Parathyroid adenoma (tissue), 2 donors: ENCODE measurements around the gene SLC41A3.

Experiments used
- H2AFZ ChIP-seq: fragments of 300-600 bp; sonication (generic); one replicate; pipeline ENCODE4 v1.7.0; 2017; ENCODE audit warnings: antibody characterized with exemption, mild to moderate bottlenecking
- H3K27ac ChIP-seq: fragments of 300-600 bp; sonication (generic); one replicate; pipeline ENCODE4 v1.7.0; 2017
- H3K27me3 ChIP-seq: fragments of 300-600 bp; sonication (generic); one replicate; pipeline ENCODE4 v1.7.0; 2017; ENCODE audit warnings: low read length; ENCODE audit not compliant: control insufficient read depth, insufficient read depth
- H3K36me3 ChIP-seq: fragments of 300-600 bp; sonication (generic); one replicate; pipeline ENCODE4 v1.7.0; 2017; ENCODE audit warnings: low read length; ENCODE audit not compliant: control insufficient read depth, insufficient read depth
- H3K4me1 ChIP-seq: fragments of 300-600 bp; sonication (generic); one replicate; pipeline ENCODE4 v1.7.0; 2017; ENCODE audit warnings: control low read depth
- H3K4me2 ChIP-seq: fragments of 300-600 bp; sonication (generic); one replicate; pipeline ENCODE4 v1.7.0; 2017; ENCODE audit warnings: low read length
- H3K4me3 ChIP-seq: fragments of 300-600 bp; sonication (generic); one replicate; pipeline ENCODE4 v1.7.0; 2017; ENCODE audit warnings: low read depth, low read length
- H3K79me2 ChIP-seq: fragments of 300-600 bp; sonication (generic); one replicate; pipeline ENCODE4 v1.7.0; 2017; ENCODE audit warnings: control low read depth
- H3K9ac ChIP-seq: fragments of 300-600 bp; sonication (generic); one replicate; pipeline ENCODE4 v1.7.0; 2017; ENCODE audit warnings: mild to moderate bottlenecking
- H3K9me3 ChIP-seq: fragments of 300-600 bp; sonication (generic); one replicate; pipeline ENCODE4 v1.7.0; 2017; ENCODE audit warnings: low read length; ENCODE audit not compliant: control insufficient read depth
- CTCF ChIP-seq: fragments of 300-600 bp; sonication (generic); IDR thresholded peaks from one replicate; pipeline ENCODE4 v1.7.0; 2017; ENCODE audit warnings: antibody characterized with exemption, mild to moderate bottlenecking
- donor health status: primary hyperparathyroidism.

The SLC41A3 gene

GRCh38 chr3:126127904-126128303 lies 44.0 kb upstream of the SLC41A3 start:
- H3K4me2 ChIP-seq: no peak overlapping the region
- no peaks in the 10 kb centered on the region for H3K79me2 ChIP-seq
- H3K9me3 ChIP-seq: no peaks in the 10 kb centered on the region
- H2AFZ ChIP-seq: no peak overlapping the region
- no peaks in the 10 kb centered on the region for H3K27me3 ChIP-seq
- no peak overlapping the region for H3K9ac ChIP-seq
- no peak overlapping the region for H3K27ac ChIP-seq
- TF ChIP-seq CTCF: no peak
- H3K36me3 ChIP-seq: no peaks in the 10 kb centered on the region
- H3K4me3 ChIP-seq: no peak overlapping the region
- H3K4me1 ChIP-seq: no peaks in the 10 kb centered on the region

GRCh38 chr3:126127452-126127851 lies 43.5 kb upstream of the SLC41A3 start:
- H3K4me1 ChIP-seq: no peaks in the 10 kb centered on the region
- H3K9ac ChIP-seq: no peak overlapping the region
- no peaks in the 10 kb centered on the region for H3K27me3 ChIP-seq
- no peaks in the 10 kb centered on the region for H3K9me3 ChIP-seq
- H3K79me2 ChIP-seq: no peaks in the 10 kb centered on the region
- no peaks in the 10 kb centered on the region for H3K36me3 ChIP-seq
- TF ChIP-seq CTCF: no peak
- no peak overlapping the region for H3K4me3 ChIP-seq
- no peak overlapping the region for H3K4me2 ChIP-seq
- no peak overlapping the region for H2AFZ ChIP-seq
- H3K27ac ChIP-seq: no peak overlapping the region

- H2AFZ ChIP-seq: no peak overlapping the region
- TF ChIP-seq CTCF: no peak
- H3K9ac ChIP-seq: no peak overlapping the region
- no peaks in the 10 kb centered on the region for H3K27me3 ChIP-seq
- no peak overlapping the region for H3K4me2 ChIP-seq
- no peak overlapping the region for H3K4me3 ChIP-seq
- H3K9me3 ChIP-seq: no peaks in the 10 kb centered on the region
- no peaks in the 10 kb centered on the region for H3K79me2 ChIP-seq
- no peak overlapping the region for H3K27ac ChIP-seq
- H3K4me1 ChIP-seq: no peaks in the 10 kb centered on the region
- no peaks in the 10 kb centered on the region for H3K36me3 ChIP-seq
These were observed 43.0 kb upstream of the SLC41A3 start for GRCh38 chr3:126126811-126127431.

- no peak overlapping the region for H3K4me3 ChIP-seq
- H3K27ac ChIP-seq: no peak overlapping the region
- H3K9ac ChIP-seq: no peak overlapping the region
- H3K4me2 ChIP-seq: no peak overlapping the region
- no peak overlapping the region for H2AFZ ChIP-seq
- H3K4me1 ChIP-seq: no peaks in the 10 kb centered on the region
- H3K27me3 ChIP-seq: no peaks in the 10 kb centered on the region
- no peak for TF ChIP-seq CTCF
- H3K36me3 ChIP-seq: no peaks in the 10 kb centered on the region
- no peaks in the 10 kb centered on the region for H3K79me2 ChIP-seq
- no peaks in the 10 kb centered on the region for H3K9me3 ChIP-seq
These were observed 42.4 kb upstream of the SLC41A3 start for GRCh38 chr3:126126286-126126685.

GRCh38 chr3:126125781-126126251 lies 41.9 kb upstream of the SLC41A3 start:
- Histone ChIP-seq H3K4me2 (no peak overlapping the region), H3K9ac (no peak overlapping the region), H3K27me3 (no peaks in the 10 kb centered on the region), H3K9me3 (no peaks in the 10 kb centered on the region), H2AFZ (no peak overlapping the region), H3K36me3 (no peaks in the 10 kb centered on the region), H3K4me1 (no peaks in the 10 kb centered on the region), H3K27ac (no peak overlapping the region), H3K4me3 (no peak overlapping the region), H3K79me2 (no peaks in the 10 kb centered on the region)
- no peak for TF ChIP-seq CTCF
